Measurements from ENCODE around the gene AKNA. TPM values are rescaled to one million over a fixed set of nuclear protein-coding genes. Genes with fewer than 3 reads are reported as not detected.

AKNA gene
- total RNA-seq, 2 donors from 2014 or later = 3.1 to 7.8 TPM

DNA sequence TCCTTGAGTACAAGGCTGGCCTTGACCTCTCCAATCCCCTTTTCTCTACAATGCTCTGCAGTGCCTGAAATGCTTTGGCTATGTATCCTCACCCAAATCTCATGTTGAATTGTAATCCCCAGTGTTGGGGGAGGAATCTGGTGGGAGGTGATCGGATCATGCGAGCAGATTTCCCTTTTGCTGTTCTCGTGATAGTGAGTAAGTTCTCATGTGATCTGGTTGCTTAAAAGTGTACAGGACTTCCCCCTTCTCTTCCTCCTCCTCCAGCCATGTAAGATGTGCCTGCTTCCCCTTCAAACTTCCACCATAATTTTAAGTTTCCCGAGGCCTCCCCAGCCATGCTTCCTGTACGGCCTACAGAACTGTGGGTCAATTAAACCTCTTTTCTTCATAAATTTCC, 28.5 kb upstream of the AKNA start:
- Histone ChIP-seq H3K27me3 (no peaks in the 10 kb centered on the region), H3K9me3 (no peaks in the 10 kb centered on the region), H3K4me1 (no peaks in the 10 kb centered on the region), H3K27ac (no peak overlapping the region), H3K36me3 (no peaks in the 10 kb centered on the region), H3K4me3 (no peak overlapping the region)
- no peak for DNase-seq (ENCODE audit: low spot score)
- TF ChIP-seq, protein P1, sequence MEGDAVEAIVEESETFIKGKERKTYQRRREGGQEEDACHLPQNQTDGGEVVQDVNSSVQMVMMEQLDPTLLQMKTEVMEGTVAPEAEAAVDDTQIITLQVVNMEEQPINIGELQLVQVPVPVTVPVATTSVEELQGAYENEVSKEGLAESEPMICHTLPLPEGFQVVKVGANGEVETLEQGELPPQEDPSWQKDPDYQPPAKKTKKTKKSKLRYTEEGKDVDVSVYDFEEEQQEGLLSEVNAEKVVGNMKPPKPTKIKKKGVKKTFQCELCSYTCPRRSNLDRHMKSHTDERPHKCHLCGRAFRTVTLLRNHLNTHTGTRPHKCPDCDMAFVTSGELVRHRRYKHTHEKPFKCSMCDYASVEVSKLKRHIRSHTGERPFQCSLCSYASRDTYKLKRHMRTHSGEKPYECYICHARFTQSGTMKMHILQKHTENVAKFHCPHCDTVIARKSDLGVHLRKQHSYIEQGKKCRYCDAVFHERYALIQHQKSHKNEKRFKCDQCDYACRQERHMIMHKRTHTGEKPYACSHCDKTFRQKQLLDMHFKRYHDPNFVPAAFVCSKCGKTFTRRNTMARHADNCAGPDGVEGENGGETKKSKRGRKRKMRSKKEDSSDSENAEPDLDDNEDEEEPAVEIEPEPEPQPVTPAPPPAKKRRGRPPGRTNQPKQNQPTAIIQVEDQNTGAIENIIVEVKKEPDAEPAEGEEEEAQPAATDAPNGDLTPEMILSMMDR (IDR thresholded peaks at IDR 0.05) = no peak

DNA sequence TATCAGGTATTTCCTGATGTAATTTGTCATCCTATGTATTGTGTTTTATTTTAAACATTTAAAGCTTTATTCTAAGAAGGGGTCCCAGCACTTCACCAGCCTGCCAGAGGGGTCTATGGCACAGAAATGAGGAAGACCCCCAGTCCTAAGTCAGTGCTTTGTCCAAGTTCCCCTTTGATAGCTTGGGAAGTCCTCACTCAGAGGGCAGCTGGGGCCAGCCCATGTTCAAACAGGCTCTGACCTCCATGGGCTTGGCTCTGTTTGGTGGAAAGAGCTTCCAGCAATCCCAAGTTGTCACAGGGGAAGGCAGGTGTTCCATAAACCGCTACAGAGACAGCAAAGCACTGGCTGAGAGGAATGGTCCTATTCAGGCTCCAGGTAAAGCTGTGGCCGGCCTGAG, 26.6 kb upstream of the AKNA start:
- Histone ChIP-seq H3K4me3 (no peak overlapping the region), H3K9me3 (no peaks in the 10 kb centered on the region), H3K27me3 (no peaks in the 10 kb centered on the region), H3K4me1 (no peaks in the 10 kb centered on the region), H3K27ac (no peak overlapping the region), H3K36me3 (no peaks in the 10 kb centered on the region)
- TF ChIP-seq, protein P1 (IDR thresholded peaks at IDR 0.05) = no peak
- no peak for DNase-seq (ENCODE audit: low spot score)

DNA sequence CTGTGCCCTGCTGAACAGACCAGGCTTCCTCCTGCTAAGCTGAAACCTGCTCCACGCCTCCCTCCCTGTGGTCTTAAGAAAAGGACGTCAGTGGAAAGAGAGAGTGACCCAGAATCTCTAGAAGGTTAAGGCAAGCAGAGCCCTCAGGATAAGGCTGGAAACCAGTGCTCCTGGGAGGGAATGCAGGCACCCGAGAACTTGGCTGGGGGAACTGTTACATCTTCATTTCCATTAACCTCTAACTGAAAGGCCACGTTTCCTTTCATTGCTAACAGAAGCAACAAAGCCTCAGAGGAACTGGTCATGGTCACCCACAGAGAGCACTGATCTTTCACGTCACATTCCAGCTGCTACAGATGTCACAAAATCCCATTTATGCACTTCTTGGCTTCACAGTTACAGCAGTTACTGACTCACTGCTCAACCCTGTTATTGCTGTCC, 26.1 kb upstream of the AKNA start:
- Histone ChIP-seq H3K27me3 (no peaks in the 10 kb centered on the region), H3K27ac (no peak overlapping the region), H3K36me3 (no peaks in the 10 kb centered on the region), H3K9me3 (no peaks in the 10 kb centered on the region), H3K4me3 (no peak overlapping the region), H3K4me1 (no peaks in the 10 kb centered on the region)
- TF ChIP-seq, protein P1 (IDR thresholded peaks at IDR 0.05) = no peak
- no peak for DNase-seq (ENCODE audit: low spot score)

DNA sequence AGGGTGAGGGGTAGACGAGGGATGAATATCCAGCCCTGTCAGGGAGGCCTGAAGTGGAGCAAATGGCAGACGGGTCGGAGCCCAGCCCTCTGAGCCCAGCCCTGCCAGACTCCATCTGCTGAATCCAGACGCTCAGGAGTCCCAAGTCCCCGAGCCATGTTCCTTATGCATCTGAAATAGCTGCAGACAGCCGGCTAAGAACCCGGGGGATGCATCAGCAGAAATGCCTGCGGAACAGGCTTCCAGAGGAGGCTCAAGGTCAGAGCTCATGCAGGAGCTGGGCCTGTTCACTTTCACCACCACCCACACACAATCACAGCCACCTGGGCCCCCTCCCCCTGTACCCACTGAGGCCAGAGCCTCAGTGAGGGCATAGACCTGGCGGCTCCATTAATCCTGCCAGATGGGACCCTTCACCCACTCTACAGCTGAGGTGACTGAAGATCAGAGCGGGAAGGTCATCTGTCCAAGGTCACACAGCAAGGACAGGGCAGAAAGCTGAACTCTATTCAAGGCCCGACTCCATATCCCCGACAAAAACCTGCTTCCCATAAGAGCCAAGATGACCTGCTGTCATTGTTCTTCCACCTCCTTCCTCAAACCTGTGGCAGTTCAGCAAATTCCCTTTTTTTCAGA, 24.4 kb upstream of the AKNA start:
- Histone ChIP-seq H3K4me3 (no peak overlapping the region), H3K4me1 (no peaks in the 10 kb centered on the region), H3K27ac (no peak overlapping the region), H3K36me3 (no peaks in the 10 kb centered on the region), H3K27me3 (no peaks in the 10 kb centered on the region), H3K9me3 (no peaks in the 10 kb centered on the region)
- DNase-seq (ENCODE audit: low spot score) = no peak
- TF ChIP-seq, protein P1 (IDR thresholded peaks at IDR 0.05) = no peak

DNA sequence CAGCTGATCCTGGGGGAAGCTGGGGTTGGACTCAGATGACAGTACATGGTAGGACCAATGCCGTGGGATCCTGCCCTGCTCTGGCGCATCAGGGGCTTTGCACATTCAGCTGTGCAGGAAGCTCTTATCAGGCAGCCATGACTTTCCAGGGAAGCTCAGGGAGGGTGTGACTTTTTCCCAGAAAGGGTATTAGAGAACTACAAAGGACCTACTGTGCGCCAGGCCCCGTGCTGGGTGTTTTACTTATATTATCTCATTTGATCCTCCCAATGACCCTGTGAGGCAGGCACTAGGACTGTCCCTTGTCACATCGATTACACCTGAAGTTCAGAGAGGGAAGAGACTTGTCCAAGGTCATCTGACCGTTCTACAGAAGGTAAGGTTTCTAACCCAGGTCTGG, 23.7 kb upstream of the AKNA start:
- no peaks in the 10 kb centered on the region for H3K9me3 ChIP-seq
- no peaks in the 10 kb centered on the region for H3K4me1 ChIP-seq
- DNase-seq (ENCODE audit: low spot score) = no peak
- no peaks in the 10 kb centered on the region for H3K36me3 ChIP-seq
- no peak overlapping the region for H3K27ac ChIP-seq
- H3K4me3 ChIP-seq = no peak overlapping the region
- TF ChIP-seq, protein P1 (IDR thresholded peaks at IDR 0.05) = no peak
- no peaks in the 10 kb centered on the region for H3K27me3 ChIP-seq

DNA sequence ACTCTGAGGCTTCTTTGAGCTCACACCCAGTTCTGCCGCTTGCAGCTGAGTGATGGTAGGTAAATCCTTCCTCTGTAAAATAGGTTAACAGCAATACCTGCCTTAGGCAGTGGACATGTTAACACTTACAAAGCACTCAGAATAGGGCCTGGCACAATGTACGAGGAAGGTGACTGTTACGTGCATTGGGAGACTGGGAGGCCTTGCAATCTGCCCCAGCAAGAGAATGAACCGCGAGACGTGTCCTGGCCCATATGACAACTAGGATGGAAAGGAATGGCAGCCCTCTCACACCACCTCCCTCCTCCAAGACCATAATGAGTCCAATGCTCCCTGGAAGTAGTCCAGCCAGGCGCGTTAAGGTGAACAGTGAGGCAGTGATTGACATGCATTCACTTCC, 23.1 kb upstream of the AKNA start:
- Histone ChIP-seq H3K4me3 (no peak overlapping the region), H3K36me3 (no peaks in the 10 kb centered on the region), H3K4me1 (no peaks in the 10 kb centered on the region), H3K27me3 (no peaks in the 10 kb centered on the region), H3K9me3 (no peaks in the 10 kb centered on the region), H3K27ac (no peak overlapping the region)
- DNase-seq (ENCODE audit: low spot score) = no peak
- TF ChIP-seq, protein P1 (IDR thresholded peaks at IDR 0.05) = no peak

Data from right atrium auricular region (tissue), 2 donors.